GM12878 (cell line): ENCODE results near the gene KIFC3. TPM values are rescaled to one million over a fixed set of nuclear protein-coding genes. Genes with fewer than 3 reads are reported as not detected.
A peak's percentile ranks its signal among the peaks of the same experiment; 100 is the strongest.
"Not testable (repeated sequence)": the region's sequence is repeated elsewhere in the genome, so short reads cannot be mapped to it uniquely, and the experiment has no call there.

Experiments used
- ATAC-seq: fragments of 200-7000 bp; cut with Tn5 transposase; 3 replicates; pipeline ENCODE4 v1.9.1; 2020; ENCODE audit warnings: mild to moderate bottlenecking, moderate library complexity
- BruUV-seq: library from RNA; stranded (reverse); fragments of 400-500 nt; replicated peaks from 2 replicates; lab custom pipeline; 2021; lab: Mats Ljungman, UMichigan
- CTCF ChIA-PET: fragments of 300-600 bp; sonication (Branson Sonifier 250); formaldehyde crosslinking; extraction: SDS; loops from one replicate; lab custom pipeline; 2021; ENCODE audit warnings: inconsistent platforms; lab: Yijun Ruan, JAX
- POLR2A ChIA-PET: fragments of 350-600 bp; formaldehyde crosslinking; extraction: SDS; loops from one replicate; lab custom pipeline; 2021; ENCODE audit warnings: inconsistent platforms; lab: Charles Lee
- RAD21 ChIA-PET: fragments of 300-600 bp; sonication (Branson Sonifier 250); formaldehyde crosslinking; loops from one replicate; lab custom pipeline; 2023; ENCODE audit warnings: antibody characterized with exemption; ENCODE audit not compliant: unreplicated experiment; lab: Charles Lee
- SMC1A ChIA-PET: fragments of 300-600 bp; sonication (Branson Sonifier 250); formaldehyde crosslinking; loops from one replicate; lab custom pipeline; 2023; ENCODE audit not compliant: unreplicated experiment, uncharacterized antibody; lab: Charles Lee
- DNase-seq: peaks from one replicate; pipeline ENCODE4 v3.0.0-alpha.2; 2011; ENCODE audit warnings: low read depth, low spot score
- FAIRE-seq: peaks from 3 replicates; lab custom pipeline; 2011; peaks lifted over from hg19 to GRCh38; lab: Jason Lieb, UNC
- H2AFZ ChIP-seq: 2 replicates; pipeline ENCODE4 v1.6.0; 2011; ENCODE audit warnings: low read depth, low read length, control low read depth; ENCODE audit not compliant: control insufficient read depth
- H3K27ac ChIP-seq: 2 replicates; pipeline ENCODE4 v1.5.1; 2011; ENCODE audit warnings: control low read depth; ENCODE audit not compliant: control insufficient read depth, insufficient read depth
- H3K27me3 ChIP-seq, 2 experiments: replicated peaks in 1 of 2; 2 replicates each; pipeline versions ENCODE4 v1.6.0 to v1.6.1; 2011; ENCODE audit warnings: low read length in 1 of 2; ENCODE audit not compliant: control insufficient read depth in 2 of 2, insufficient read depth in 2 of 2
- H3K36me3 ChIP-seq, 2 experiments: 2 replicates each; pipeline ENCODE4 v1.5.1; 2011; ENCODE audit warnings: low read length in 1 of 2; ENCODE audit not compliant: control insufficient read depth in 2 of 2, insufficient read depth in 2 of 2
- H3K4me1 ChIP-seq: 2 replicates; pipeline ENCODE4 v1.6.1; 2011; ENCODE audit warnings: mild to moderate bottlenecking, low read length, moderate library complexity, mixed read lengths; ENCODE audit not compliant: control insufficient read depth, insufficient read depth
- H3K4me2 ChIP-seq: 2 replicates; pipeline ENCODE4 v1.6.0; 2011; ENCODE audit warnings: control low read depth; ENCODE audit not compliant: control insufficient read depth, insufficient read depth
- H3K4me3 ChIP-seq: fragments of 200-600 bp; sonication (generic); 2 replicates; pipeline ENCODE4 v1.5.1; 2016
- H3K79me2 ChIP-seq: 2 replicates; pipeline ENCODE4 v1.6.0; 2011; ENCODE audit warnings: low read length; ENCODE audit not compliant: control insufficient read depth, insufficient read depth
- H3K9ac ChIP-seq: 2 replicates; pipeline ENCODE4 v1.8.0; 2011; ENCODE audit warnings: low read length, control low read depth, mixed read lengths; ENCODE audit not compliant: control insufficient read depth, insufficient read depth
- H3K9me3 ChIP-seq: replicated peaks from 3 replicates; pipeline ENCODE4 v1.5.1; 2011; ENCODE audit warnings: mild to moderate bottlenecking, low read length; ENCODE audit not compliant: control insufficient read depth, insufficient read depth
- H4K20me1 ChIP-seq: 2 replicates; pipeline ENCODE4 v1.6.0; 2011; ENCODE audit not compliant: control insufficient read depth, insufficient read depth
- CHD1 ChIP-seq: IDR thresholded peaks from 2 replicates; pipeline ENCODE4 v1.6.1; 2012; ENCODE audit warnings: low read depth, low read length, improper control_type of control experiment
- HCFC1 ChIP-seq: fragments of 150-350 bp; IDR thresholded peaks from 2 replicates; pipeline ENCODE4 v1.6.1; 2014; ENCODE audit warnings: low read length
- NBN ChIP-seq: fragments of 450-650 bp; IDR thresholded peaks from 2 replicates; pipeline ENCODE4 v1.6.1; 2016
- ZNF622 ChIP-seq: fragments of 450-650 bp; IDR thresholded peaks from 2 replicates; pipeline ENCODE4 v1.6.1; 2017; ENCODE audit warnings: mild to moderate bottlenecking, inconsistent platforms
- WGBS: methylation state at CpG from one replicate; pipeline ENCODE4 v1.1.6; 2016; ENCODE audit warnings: low lambda C conversion rate; ENCODE audit not compliant: insufficient replicate concordance, insufficient coverage; ENCODE audit errors: missing lambda C conversion rate; 5-methylcytosine and 5-hydroxymethylcytosine counted together
- in situ Hi-C: fragments of 300-500 bp; cut with MboI; formaldehyde crosslinking; loops from 9 replicates; pipeline ENCODE4 v1.14.3; 2018; ENCODE audit warnings: mixed read lengths
- intact Hi-C: fragments of 100-400 bp; cut with micrococcal nuclease; formaldehyde crosslinking; loops from one replicate; pipeline ENCODE4 v1.14.2; 2022; ENCODE audit not compliant: unreplicated experiment
- polyA plus RNA-seq, 11 experiments: library from polyadenylated mRNA; depleted of rRNA in 4 of 11; unstranded in 6 of 11; stranded (reverse) in 5 of 11; fragments of >200 nt; fragmentation: Nextera tagmentation in 4 of 11; fragmentation: Illumina TruSeq in 1 of 11; extraction: Ambion mirVana in 4 of 11; extraction: Trizol in 1 of 11; gene quantifications; 1 replicate in 1 of 11; 2 replicates in 10 of 11; pipeline versions ENCODE4 v1.2.1 to v1.2.3, GENCODE V29; 2011 to 2016; ENCODE audit warnings: inconsistent platforms in 2 of 11, missing spikeins in 2 of 11, low read depth in 1 of 11
- total RNA-seq, 4 experiments: library from RNA; depleted of rRNA in 3 of 4; stranded (reverse); fragments of >200 nt in 3 of 4; fragmentation: Illumina TruSeq in 1 of 4; extraction: Trizol in 1 of 4; gene quantifications; 2 replicates each; pipeline versions ENCODE4 v1.2.1 to v1.2.3, GENCODE V29; 2013 to 2021

KIFC3 gene
- total and polyA plus RNA-seq, 10 of the 15 experiments (the other 5 are each of a cell fraction or from before 2014, with no cell fraction given), result 0.22 to 1.3 (median 0.26) TPM; not detected in 3

- RAD21 ChIA-PET, result no interaction called here
- Histone ChIP-seq H3K9ac (no peak overlapping the region), H3K79me2 (no peaks in the 10 kb centered on the region), H3K27me3 (no peaks in the 10 kb centered on the region)
- 51% methylated on average over 8 of the region's 8 CpGs for WGBS
- POLR2A ChIA-PET, result no interaction called here
- DNase-seq (no peak), ATAC-seq (no peak)
- SMC1A ChIA-PET, result no interaction called here
- TF ChIP-seq ZNF622 (no peak), CHD1 (no peak), NBN (no peak), HCFC1 (no peak)
- TF ChIP-seq, all 136 proteins: peak for 0
- Histone ChIP-seq H3K9me3 (no peaks in the 10 kb centered on the region), H3K4me1 (peaks cover 29% of the 10 kb centered on the region), H4K20me1 (no peaks in the 10 kb centered on the region), H3K4me2 (no peak overlapping the region), H3K36me3 (no peaks in the 10 kb centered on the region), H3K4me3 (no peak overlapping the region), H2AFZ (no peak overlapping the region), H3K27ac (no peak overlapping the region)
- intact Hi-C loops, result no loop called here
- CTCF ChIA-PET, result no interaction called here
- FAIRE-seq, result no peak
- in situ Hi-C loops, result no loop called here
- BruUV-seq, result no TSS peak
Observed at GRCh38 chr16:57813466-57813865, 11.2 kb upstream of the KIFC3 start.

DNA sequence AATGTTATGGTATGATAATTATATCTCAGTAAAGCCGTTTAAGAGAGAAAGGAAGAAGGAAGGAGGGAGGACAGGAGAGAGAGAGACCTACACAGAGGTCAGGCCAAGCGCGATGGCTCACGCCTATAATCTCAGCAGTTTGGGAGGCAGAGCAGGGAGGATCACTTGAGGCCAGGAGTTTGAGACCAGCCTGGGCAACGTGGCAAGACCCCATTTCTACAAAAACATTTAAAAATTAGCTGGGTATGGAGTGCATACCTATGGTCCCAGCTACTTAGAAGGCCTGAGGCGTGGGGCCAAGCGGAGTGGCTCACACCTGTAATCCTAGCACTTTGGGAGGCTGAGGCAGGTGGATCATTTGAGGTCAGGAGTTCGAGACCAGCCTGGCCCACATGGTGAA is 9.0 kb upstream of the KIFC3 start:
- H3K27ac ChIP-seq, intact Hi-C loops, in situ Hi-C loops, H3K79me2 ChIP-seq, DNase-seq, H3K9ac ChIP-seq, RAD21 ChIA-PET, POLR2A ChIA-PET, FAIRE-seq, H3K9me3 ChIP-seq, ATAC-seq, BruUV-seq, H3K27me3 ChIP-seq, H3K4me3 ChIP-seq, H4K20me1 ChIP-seq, H3K36me3 ChIP-seq: not testable (repeated sequence)
- SMC1A ChIA-PET, result interaction anchor here (2.1 kb wide), 1 partner anchor 75 kb away, joined by 8 read pairs; the partner anchor contains the start of gene KATNB1
- CTCF ChIA-PET, result interaction anchor here (1.2 to 1.4 kb wide), 5 partner anchors 10 to 235 kb away, joined by 3 to 4 read pairs (median 3); no protein-coding TSS in a partner anchor
- Histone ChIP-seq H2AFZ (peak overlapping the region; percentile 85; the same call in 1 of the 2 replicates), H3K4me2 (peak overlapping the region; percentile 90), H3K4me1 (peaks cover 29% of the 10 kb centered on the region)
- WGBS, result 65% methylated on average over 8 of the region's 8 CpGs
